Transverse colon (tissue), 3 donors: Measurements from ENCODE around the gene SRSF5.

Experiments used
- CTCF ChIP-seq, 5 experiments: fragments of 200-600 bp in 3 of 5; fragments of 450-650 bp in 2 of 5; sonication (generic) in 3 of 5; IDR thresholded peaks; 1 replicate in 2 of 5; 2 replicates in 3 of 5; pipeline ENCODE4 v1.5.1; 2016 to 2017; ENCODE audit warnings: antibody characterized with exemption in 5 of 5, inconsistent platforms in 3 of 5, mild to moderate bottlenecking in 2 of 5, moderate library complexity in 1 of 5
- POLR2A ChIP-seq: fragments of 450-650 bp; IDR thresholded peaks from one replicate; pipeline ENCODE4 v1.6.1; 2016; ENCODE audit warnings: antibody characterized with exemption, mild to moderate bottlenecking, moderate library complexity

GRCh38 chr14:69768873-69769272 lies 1.9 kb downstream of the SRSF5 start:
- no peak for TF ChIP-seq CTCF (IDR thresholded peaks at IDR 0.05)
- TF ChIP-seq POLR2A: no peak
